GM11168 (cell line): ENCODE measurements around the gene ACD.

Source experiments
- in situ Hi-C: fragments of 300-500 bp; cut with MboI; formaldehyde crosslinking; loops from one replicate; pipeline ENCODE4 v1.12.0; 2022; ENCODE audit warnings: low sequenced_read_pairs; ENCODE audit not compliant: unreplicated experiment

The ACD gene

DNA sequence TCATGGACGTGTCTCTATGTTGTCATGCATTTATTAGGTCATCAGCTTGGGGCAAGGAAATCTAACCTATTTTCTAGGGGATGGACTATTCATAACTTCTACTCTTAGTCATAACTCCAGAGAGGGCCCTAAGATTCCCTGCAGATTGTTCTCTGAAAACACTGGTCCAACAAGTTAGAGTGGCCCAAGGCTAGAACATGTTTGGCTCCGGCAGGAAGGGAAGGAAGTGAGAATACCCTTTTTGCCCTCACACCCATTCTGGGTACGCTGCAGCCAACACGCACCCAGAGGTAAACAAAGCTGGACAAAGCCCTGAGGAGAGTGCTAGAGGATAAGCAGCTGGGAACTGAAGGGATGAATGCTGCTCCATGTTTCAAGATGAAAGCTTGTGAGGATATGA is 16.5 kb upstream of the ACD start:
- in situ Hi-C loops: no loop called here

DNA sequence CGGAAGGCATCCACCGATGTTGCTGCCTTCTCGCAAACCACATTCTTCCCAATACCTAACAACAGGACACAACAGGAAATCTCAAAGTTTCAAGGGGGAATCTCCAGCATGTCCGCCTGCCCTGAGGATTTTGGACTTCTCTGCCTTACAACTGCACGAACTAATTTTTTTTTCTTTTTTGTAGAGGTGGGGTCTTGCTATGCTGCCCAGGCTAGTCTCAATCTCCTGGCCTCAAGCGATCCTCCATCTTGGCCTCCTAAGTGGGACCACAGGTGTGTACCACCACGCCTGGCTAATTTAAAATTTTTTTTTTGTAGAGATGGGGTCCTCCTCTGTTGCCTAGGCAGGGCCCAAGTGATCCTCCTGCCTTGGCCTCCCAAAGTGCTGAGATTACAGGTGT is 15.9 kb upstream of the ACD start:
- in situ Hi-C loops: no loop called here

DNA sequence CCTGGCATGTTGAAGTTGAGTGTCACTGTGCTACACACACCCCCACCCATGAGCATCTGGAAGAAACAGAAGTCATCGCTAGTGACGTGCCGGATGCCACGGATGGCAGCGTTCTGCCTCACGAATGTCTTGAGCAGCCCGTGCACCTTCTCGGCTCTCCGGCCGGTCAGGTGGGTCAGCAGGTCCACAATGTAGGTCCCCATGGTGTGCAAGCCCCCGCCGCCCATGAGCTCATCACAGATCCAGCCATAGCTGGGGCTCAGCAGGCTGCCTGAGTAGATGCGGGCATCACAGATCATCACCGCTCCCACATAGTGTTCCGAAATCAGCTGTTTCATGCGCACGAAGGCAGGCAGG is 15.5 kb upstream of the ACD start:
- in situ Hi-C loops: no loop called here

DNA sequence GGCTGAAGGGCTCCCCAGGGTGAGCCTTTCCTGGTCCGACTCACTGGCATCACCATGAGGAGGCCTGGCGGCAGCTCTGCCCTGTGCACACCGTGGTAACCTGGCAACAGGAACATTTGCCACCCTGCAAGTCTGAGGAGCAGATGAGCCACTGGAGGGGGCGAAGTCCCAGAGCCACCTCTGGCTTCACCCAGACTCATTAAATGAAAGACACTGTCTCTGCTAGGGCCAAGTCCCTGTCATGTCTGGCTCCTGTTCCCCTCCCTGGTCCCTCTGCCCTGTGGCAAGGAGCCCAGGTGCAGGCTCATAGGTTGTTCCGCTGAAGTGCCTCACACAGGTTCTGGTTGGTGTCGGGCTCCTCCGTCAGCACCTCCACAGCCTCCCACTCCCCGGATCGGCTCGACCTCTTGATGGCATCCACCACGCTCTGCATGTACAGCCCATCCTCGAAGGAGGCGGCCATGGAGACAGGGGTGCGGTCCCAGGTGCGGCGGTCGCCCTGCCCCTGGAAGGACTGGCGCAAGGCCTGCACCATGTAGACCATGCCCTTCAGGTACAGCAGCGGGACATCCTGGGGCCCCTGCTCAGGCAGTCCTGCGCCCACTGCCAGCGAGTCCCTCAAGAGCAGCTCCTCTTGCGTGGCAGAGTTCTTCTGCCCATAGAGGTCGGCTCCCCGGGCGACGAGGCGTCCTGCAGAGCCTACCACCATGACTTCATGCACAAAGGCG is 15.0 kb upstream of the ACD start:
- in situ Hi-C loops: no loop called here

DNA sequence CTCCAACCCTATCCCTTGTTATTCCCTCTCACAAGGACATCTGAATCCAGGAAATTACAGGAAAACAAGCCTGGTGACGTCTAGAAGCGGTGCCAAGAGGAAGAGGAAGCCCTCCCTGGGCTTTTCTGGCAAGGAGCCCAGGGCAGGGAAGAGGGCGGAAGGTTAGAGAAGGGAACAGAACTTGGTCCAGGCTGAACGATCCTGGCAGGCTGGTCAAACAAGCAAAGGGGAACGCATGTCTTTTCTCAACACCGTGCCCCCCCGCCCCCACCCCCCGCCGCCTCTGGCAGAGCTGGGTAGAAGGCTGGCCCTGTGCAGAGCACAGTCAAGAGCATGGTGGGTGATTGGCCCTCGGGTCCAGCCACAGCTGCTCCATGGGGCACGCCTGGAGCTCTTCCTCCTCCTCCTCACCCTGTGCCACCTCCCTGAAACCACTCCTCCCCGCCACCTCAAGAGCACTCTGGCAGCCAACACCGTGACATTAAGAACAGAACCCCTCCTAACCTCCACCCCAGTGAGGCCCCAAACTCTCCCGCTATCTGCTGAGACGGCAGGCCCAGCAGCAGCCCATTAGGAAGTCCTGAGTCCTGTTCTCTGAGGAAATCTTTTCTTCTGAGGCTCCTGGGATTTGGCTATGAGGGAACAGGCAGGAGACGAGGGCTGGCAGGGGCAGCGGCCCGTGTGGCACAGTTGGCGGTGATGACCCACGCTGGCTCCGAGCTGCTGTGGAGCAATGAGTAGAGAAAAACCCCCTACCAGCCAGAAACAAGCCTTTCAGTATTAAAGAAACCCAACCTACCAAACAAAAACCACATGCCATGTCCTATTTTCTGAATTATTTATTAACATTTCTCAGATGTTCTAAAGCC is 13.9 kb upstream of the ACD start:
- in situ Hi-C loops: no loop called here

DNA sequence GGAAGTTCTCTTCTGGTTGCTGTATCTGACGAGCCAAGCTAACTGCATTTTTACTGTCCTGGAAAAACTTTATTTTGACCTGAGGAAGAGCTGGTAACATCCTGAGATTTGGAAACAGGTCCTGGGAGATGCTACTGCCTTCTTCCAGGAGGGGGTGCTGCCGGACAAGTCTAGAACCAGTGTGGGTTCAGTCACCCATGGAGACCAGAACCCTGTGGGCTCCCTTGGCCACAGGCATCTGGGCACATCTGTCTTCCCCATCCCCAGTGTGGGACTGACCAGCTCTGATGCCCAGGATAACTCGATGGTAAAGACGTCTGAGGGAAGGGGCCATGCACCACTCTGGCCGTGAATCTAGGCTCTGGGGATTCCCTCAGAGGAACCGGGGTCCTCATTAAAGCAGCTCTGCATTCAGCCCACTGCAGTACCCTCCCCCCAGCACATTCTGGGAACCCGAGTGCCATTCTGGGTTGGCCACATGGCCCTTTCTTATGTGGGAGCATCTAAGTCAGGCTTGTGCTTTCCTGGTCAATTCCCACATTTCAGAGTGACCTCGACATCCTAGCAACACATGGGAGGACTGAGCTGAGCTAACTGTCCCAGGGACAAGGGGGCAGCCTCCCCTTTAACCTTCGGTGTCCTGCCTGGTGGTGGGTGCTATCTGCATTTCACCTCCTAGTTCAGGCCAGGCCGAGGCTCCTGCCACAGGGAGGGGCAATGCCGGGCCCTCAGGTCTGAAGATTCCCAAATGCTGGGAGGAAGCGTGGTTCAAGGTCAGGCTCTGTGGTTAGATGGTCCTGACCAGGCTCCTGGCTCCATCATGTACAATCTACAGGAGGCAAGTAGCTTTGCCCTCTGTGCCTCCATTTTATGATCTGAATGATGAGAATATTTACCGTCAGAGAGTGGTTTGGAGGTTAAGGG is 12.9 kb upstream of the ACD start:
- in situ Hi-C loops: no loop called here

DNA sequence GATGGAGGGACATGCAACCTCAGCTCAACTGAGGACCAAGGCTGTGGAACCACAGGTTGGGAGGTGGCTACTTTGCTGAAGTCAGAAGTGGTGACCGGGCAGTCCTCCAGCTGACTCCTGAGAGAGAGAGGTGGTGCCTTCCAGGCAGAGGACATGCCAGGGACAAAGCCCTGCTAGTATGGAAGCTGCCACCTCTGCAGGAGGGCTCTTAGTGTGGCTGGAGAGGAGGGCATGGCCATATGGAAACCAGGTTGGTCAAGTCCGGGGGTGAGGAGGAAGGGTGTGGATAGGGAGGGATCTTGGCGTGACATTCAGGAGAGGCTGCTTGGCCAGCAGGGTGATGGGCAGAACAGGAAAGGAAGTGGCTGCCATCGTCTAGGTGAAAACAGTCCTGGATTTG is 12.2 kb upstream of the ACD start:
- in situ Hi-C loops: no loop called here

DNA sequence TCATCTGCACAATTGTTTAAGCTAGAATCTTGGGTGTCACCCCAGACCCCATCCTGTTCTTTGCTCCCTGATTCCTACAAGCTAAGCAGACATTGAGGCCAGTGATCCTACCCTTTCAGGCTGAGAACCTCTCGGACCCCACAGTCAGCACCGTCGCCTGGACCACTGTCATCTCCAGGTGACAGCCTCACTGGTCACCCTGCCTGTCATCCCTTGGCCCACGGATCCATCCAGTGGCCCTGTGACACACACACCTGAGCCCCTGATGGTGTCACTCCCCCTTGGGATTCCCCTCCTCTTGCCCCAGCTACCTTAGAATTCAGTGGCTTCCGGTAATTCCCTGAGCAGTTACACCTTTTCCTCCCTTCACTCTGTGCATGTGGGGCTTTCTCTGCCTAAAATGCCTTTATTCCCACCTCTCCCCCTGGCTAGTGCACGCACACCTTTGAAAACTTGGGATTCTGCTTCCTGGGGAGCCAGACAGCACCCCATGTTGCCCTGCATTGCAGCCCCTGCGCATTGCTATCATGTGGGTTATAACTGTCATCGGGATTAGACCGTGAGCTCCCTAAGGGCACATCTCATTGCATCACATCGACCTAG is 9.5 kb upstream of the ACD start:
- in situ Hi-C loops: no loop called here

DNA sequence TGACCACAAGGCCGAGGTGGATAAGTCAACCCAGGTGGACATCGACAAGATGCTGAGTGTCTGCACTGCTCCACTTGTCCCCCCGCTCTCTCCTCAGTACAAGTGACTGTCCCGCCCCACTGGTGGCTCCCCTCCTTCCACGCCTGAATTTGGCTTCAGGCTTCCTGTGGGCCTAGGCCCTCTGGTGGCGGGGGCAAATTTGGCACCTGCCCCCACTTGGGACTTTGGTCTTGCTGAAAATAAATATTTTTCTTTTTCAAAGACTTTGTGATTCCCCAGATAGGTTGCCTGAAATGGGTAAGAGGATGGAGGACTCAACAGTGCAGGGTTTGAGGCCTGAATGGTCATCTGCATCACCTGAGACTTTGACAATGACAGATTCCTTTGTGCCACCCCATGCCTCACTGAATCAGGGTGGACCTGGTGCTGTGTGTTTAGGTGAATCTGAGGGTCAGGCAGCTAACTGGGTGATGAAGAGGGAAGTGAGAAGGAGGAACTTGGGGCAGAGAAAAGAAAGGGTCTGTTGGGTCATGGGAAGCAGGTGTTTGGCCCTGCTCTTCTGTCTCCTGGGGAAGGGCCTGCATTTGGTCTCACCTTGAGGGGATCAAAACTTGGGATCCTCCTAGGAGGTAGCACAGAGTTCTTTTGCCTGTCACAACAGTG is 8.6 kb upstream of the ACD start:
- in situ Hi-C loops: no loop called here

DNA sequence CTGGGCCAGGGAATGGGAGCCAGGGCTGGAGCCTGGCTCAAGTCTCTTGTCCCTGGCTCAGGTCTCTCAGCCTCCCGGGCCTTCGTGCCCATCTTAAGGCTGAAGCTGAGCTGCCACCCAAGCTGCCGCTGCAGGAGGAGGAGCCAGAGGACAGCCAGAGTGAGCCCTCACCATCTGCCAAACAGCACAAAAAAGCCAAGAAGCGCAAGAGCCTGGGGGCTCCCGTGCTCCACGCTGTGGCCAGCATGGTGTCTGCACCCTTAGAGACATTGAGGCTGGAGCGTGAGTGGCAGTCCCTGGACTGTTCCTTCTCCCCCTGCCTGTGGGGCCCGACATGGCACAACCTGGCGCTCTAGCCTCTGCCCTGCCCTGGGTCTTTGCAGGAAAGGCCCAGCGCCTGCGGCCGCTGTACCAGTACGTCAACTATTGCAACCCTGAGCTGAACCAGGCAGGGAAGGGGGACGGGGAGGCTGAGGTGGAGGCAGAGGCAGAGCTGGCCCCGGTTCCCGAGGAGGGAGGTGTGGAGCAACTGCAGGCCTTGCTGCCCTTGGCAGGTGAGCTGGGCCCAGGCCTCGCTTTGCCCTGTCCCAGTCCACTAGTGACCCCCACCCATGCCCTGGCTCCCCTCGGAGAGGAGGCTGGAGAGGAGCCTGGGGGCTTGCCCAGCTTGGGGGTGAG is 7.9 kb upstream of the ACD start:
- in situ Hi-C loops: no loop called here

DNA sequence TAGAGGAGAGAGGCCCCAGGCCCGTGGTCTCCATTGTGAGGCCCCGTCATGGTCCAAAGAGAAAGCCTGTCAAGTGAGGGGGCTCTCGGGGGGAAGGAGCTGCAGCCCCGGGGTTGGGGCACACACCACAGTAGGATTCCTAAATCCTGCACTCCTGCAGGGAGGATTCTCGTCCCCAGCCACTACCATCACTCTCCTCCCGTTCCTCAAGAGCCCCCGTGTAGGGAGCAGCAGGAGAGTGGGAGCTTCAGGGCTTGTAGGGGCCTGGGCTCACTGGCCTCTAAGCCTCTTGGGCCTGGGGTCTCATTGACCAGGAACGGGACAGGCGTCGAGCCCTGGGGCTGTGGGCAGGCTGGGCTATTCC is 7.4 kb upstream of the ACD start:
- in situ Hi-C loops: no loop called here

DNA sequence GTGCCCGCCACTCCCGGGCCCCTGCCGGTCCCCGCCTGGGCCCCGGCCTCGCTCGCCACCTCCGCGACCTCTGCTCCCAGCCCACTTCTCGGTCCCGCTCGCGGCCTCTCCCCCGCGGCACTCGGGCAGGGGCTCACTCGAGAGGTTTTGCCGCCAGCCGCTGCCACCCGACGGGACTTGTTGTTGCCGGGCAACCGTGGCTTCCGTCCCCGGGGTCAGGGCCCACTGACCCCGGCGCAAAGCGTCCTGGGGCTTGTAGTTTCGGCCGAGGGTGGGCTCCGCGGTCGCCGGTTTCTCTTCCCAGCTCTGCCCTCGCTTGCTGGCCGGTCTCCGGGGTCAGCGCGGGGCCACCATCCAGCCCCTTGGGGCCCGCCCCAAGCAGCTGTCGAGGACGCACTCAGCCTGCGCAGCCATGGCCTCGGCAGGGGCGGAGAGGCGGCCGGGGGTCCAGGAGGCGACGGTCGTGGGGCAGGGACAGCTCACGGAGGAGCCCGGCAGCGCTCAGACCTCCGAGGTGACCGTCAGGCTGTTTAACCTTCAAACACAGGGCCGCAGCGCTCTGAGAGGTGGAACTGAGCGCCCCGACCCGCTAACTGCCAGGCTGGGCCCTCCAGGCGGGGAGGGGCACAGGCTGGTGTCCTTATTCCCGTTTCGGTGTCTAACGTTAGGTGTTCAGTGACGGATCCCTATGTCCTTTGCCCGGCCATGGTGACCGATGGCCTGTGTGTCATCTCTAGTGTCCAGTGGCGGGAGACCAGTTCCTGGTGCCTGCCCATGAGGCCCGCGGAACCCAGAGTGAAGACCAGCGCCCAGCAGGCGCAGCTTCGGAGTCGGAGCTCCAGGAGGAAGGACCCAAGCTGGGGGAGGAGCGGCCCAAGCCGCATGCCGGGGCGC is 6.7 kb upstream of the ACD start, which contains the start of the genes C16orf86 and ENKD1:
Gene C16orf86 (plus strand): TSS at position 256 of the 894 bp plus-strand sequence. CDS start 157 bp downstream, at position 413.
Gene ENKD1 (minus strand): TSS at position 192 of the 894 bp plus-strand sequence. CDS start 308 bp downstream, outside the sequence.
- in situ Hi-C loops: no loop called here

DNA sequence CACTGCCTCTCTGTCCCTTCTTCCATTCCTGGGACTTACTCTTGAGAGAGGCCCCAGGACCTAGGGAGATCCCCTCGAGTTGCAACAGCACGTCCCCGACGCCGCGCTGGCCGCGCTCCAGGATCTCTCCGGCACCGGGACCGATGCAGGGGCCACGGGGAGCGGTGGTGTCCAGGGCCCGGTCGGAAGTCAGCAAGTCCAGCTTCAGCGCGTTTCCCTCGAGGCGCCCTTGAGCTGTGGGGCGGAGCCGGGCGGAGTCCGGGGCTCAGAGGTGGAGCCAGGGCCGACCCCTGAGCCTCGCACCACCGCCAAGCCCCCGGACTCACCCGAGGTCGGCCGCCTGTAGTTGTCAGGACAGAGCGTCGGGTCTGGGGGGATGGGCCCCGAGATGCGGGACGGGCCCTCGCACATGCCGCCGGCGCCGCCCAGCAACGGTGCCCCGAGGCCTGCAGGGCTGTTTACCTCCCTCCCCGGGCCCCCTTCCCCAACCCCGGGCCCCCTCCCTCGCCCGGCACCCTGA is 6.0 kb upstream of the ACD start:
- in situ Hi-C loops: no loop called here

DNA sequence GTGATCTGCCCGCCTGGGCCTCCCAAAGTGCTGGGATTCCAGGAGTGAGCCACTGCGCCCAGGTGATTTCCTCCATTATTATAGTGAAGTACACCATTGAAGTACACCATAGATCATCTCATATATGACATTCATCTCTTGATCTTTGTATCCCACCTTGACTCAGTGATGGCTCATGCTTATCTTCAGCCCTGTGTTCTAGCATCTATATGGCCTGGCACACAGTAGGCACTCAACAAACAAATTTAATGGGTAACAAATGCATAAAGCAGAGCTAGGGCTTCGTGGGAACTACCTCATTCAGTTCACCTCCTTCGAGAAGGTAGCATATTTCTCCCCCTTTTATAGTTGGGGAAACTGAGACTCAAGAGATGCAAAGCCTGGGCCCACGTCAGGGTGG is 5.5 kb upstream of the ACD start:
- in situ Hi-C loops: no loop called here

DNA sequence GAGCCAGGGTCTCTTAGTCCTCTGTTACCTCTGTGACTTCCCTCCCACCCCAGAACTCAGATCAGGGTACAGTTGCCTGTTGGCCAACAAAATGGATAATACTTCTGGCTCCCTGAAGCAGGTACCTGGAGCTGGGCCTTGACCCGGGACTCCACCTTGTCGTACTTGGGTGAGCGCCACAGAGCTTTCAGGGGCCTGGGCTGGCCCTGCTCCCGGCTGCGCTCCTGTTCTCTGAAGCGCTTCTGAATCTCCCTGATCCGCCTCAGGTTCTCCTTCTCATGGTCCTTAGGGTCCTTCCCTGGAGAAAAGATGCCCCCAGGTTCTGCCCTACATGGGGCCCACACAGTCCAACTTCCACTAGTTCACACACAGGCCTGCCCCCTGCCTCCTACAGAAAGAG is 4.8 kb upstream of the ACD start:
- in situ Hi-C loops: no loop called here

DNA sequence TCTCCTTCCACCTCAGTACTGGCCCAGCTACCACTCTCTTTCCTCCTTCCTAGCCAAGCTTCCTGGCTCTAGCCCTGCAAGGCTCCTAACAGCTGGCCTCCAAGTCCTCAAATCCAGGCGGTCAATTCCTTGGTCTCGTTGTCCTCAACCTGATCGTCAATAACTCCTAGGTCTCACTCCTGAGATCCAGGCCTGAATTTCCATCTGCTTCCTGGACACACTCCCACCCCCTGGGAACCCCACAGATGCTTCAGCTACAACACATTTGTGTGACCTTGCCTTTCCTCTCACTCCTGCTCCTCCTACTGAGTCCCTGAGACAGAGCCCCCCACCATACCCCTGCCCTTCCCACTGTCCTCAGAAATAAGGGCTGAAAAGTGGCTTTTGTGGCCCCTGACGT is 4.2 kb upstream of the ACD start:
- in situ Hi-C loops: no loop called here

DNA sequence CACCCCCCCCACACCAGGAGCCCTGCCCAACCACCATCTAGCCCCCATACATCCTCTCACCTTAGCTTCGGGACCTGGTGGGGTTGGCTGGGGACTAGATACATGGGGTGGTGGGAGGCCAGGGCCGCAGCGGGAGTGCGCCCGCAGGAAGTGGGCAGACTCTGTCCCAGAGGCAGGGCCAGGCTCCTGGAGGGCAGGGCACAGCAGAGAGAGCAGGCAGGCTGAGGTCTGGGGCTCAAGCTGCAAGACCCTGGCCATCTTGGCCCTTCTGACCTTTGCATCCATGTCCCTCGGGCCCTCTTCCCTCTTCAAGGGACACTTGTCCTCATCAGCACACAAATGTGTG is 3.8 kb upstream of the ACD start:
- in situ Hi-C loops: no loop called here
